H1 (cell line): ENCODE results near the gene TMEM222. TPM values are rescaled to one million over a fixed set of nuclear protein-coding genes. Genes with fewer than 3 reads are reported as not detected.

Experiments used
- CTCF ChIA-PET: fragments of 300-600 bp; sonication (Branson Sonifier 250); formaldehyde crosslinking; loops from one replicate; lab custom pipeline; 2021; ENCODE audit not compliant: partially characterized antibody; lab: Charles Lee
- POLR2A ChIA-PET: fragments of 300-600 bp; sonication (Branson Sonifier 250); formaldehyde crosslinking; loops from one replicate; lab custom pipeline; 2021; ENCODE audit warnings: inconsistent platforms; ENCODE audit not compliant: partially characterized antibody; lab: Charles Lee
- DNase-seq, 2 experiments: peaks; one replicate each; pipeline versions ENCODE4 v3.0.0 to v3.0.0-alpha.2; 2010 to 2022; ENCODE audit warnings: low spot score in 2 of 2, low read depth in 1 of 2, mixed read lengths in 1 of 2
- FAIRE-seq: peaks from 2 replicates; lab custom pipeline; 2011; peaks lifted over from hg19 to GRCh38; lab: Jason Lieb, UNC
- H2AFZ ChIP-seq: 2 replicates; pipeline ENCODE4 v1.8.1; 2012; ENCODE audit warnings: low read length, inconsistent platforms
- H2AK5ac ChIP-seq: 2 replicates; pipeline ENCODE4 v1.6.1; 2013; ENCODE audit warnings: low read depth, low read length
- H2BK120ac ChIP-seq: replicated peaks from 2 replicates; pipeline ENCODE3; 2013; ENCODE audit warnings: low read depth, low read length, inconsistent platforms
- H2BK12ac ChIP-seq: 2 replicates; pipeline ENCODE4 v1.6.1; 2013; ENCODE audit warnings: low read depth, low read length
- H2BK15ac ChIP-seq: 2 replicates; pipeline ENCODE4 v1.6.1; 2013; ENCODE audit warnings: low read length
- H2BK20ac ChIP-seq: 2 replicates; pipeline ENCODE4 v1.6.1; 2013; ENCODE audit warnings: low read length
- H2BK5ac ChIP-seq: 2 replicates; pipeline ENCODE4 v1.6.1; 2013; ENCODE audit warnings: low read depth, low read length
- H3K14ac ChIP-seq: 2 replicates; pipeline ENCODE4 v1.6.1; 2013; ENCODE audit warnings: inconsistent platforms; ENCODE audit not compliant: insufficient read length
- H3K18ac ChIP-seq: 2 replicates; pipeline ENCODE4 v1.6.1; 2013; ENCODE audit warnings: low read length; ENCODE audit errors: extremely low read depth
- H3K23ac ChIP-seq: 2 replicates; pipeline ENCODE4 v1.6.1; 2013; ENCODE audit warnings: inconsistent platforms; ENCODE audit not compliant: insufficient read length
- H3K23me2 ChIP-seq: 2 replicates; pipeline ENCODE4 v1.6.1; 2013; ENCODE audit warnings: low read depth, low read length
- H3K27ac ChIP-seq: 2 replicates; pipeline ENCODE4 v1.6.1; 2011; ENCODE audit warnings: low read depth, low read length, inconsistent platforms
- H3K27me3 ChIP-seq, 4 experiments: replicated peaks in 1 of 4; 1 replicate in 1 of 4; 2 replicates in 3 of 4; pipeline versions ENCODE4 v1.6.1 to v1.8.1; 2011 to 2013; ENCODE audit warnings: low read length in 3 of 4, mild to moderate bottlenecking in 3 of 4, inconsistent platforms in 2 of 4, mixed read lengths in 2 of 4, moderate library complexity in 1 of 4; ENCODE audit not compliant: control insufficient read depth in 3 of 4, insufficient read depth in 3 of 4; ENCODE audit errors: extremely low read depth in 1 of 4
- H3K36me3 ChIP-seq, 4 experiments: 2 replicates each; pipeline versions ENCODE4 v1.6.1 to v1.8.1; 2011 to 2013; ENCODE audit warnings: mild to moderate bottlenecking in 4 of 4, low read length in 3 of 4, moderate library complexity in 2 of 4, control low read depth in 1 of 4, inconsistent platforms in 1 of 4; ENCODE audit not compliant: insufficient read depth in 4 of 4, control insufficient read depth in 2 of 4
- H3K4ac ChIP-seq: replicated peaks from 2 replicates; pipeline ENCODE3; 2013; ENCODE audit warnings: low read length, low read depth, mixed read lengths, inconsistent platforms; ENCODE audit not compliant: insufficient read length
- H3K4me1 ChIP-seq, 4 experiments: replicated peaks in 1 of 4; 1 replicate in 1 of 4; 2 replicates in 3 of 4; pipeline versions ENCODE4 v1.6.1 to v1.8.1; 2011 to 2013; ENCODE audit warnings: low read length in 3 of 4, inconsistent platforms in 2 of 4, mixed read lengths in 1 of 4; ENCODE audit not compliant: insufficient read depth in 4 of 4, control insufficient read depth in 3 of 4
- H3K4me2 ChIP-seq, 2 experiments: 2 replicates each; pipeline versions ENCODE4 v1.6.1 to v1.8.1; 2011 to 2013; ENCODE audit warnings: low read depth in 2 of 2, low read length in 2 of 2, control low read depth in 1 of 2, inconsistent platforms in 1 of 2, mild to moderate bottlenecking in 1 of 2; ENCODE audit not compliant: insufficient read depth in 1 of 2
- H3K4me3 ChIP-seq, 4 experiments: fragments of 200-600, 300-600 bp in 1 of 4; sonication (generic), shearing (Covaris generic), sonication (Bioruptor Twin) in 1 of 4; 2 replicates each; pipeline versions ENCODE4 v1.5.1 to v1.8.1; 2011 to 2016; ENCODE audit warnings: low read length in 4 of 4, low read depth in 3 of 4, control low read depth in 2 of 4, inconsistent platforms in 2 of 4, mild to moderate bottlenecking in 2 of 4, mixed read lengths in 1 of 4, moderate library complexity in 1 of 4; ENCODE audit not compliant: insufficient read depth in 2 of 4; ENCODE audit errors: extremely low read depth in 1 of 4
- H3K56ac ChIP-seq: replicated peaks from 2 replicates; pipeline ENCODE3; 2013; ENCODE audit warnings: low read depth, mild to moderate bottlenecking, mixed read lengths, low read length, inconsistent platforms; ENCODE audit not compliant: insufficient read length
- H3K79me1 ChIP-seq: 2 replicates; pipeline ENCODE4 v1.6.1; 2013; ENCODE audit warnings: low read depth, low read length, control low read depth
- H3K79me2 ChIP-seq, 2 experiments: 2 replicates each; pipeline versions ENCODE4 v1.6.1 to v1.8.1; 2012 to 2013; ENCODE audit warnings: low read length in 2 of 2, mild to moderate bottlenecking in 2 of 2, inconsistent platforms in 1 of 2; ENCODE audit not compliant: insufficient read depth in 2 of 2, control insufficient read depth in 1 of 2
- H3K9ac ChIP-seq, 4 experiments: replicated peaks in 1 of 4; 1 replicate in 1 of 4; 2 replicates in 3 of 4; pipeline versions ENCODE4 v1.6.1 to v1.8.1; 2011 to 2013; ENCODE audit warnings: low read depth in 3 of 4, low read length in 3 of 4, control low read depth in 2 of 4, mild to moderate bottlenecking in 2 of 4, moderate library complexity in 2 of 4, inconsistent platforms in 1 of 4; ENCODE audit errors: extremely low read depth in 1 of 4
- H3K9me3 ChIP-seq, 2 experiments: 2 replicates each; pipeline versions ENCODE4 v1.6.1 to v1.8.1; 2012 to 2013; ENCODE audit warnings: mild to moderate bottlenecking in 2 of 2, moderate library complexity in 2 of 2, control low read depth in 1 of 2, inconsistent platforms in 1 of 2, low read depth in 1 of 2, low read length in 1 of 2, mixed read lengths in 1 of 2; ENCODE audit not compliant: insufficient read depth in 2 of 2
- H4K20me1 ChIP-seq, 2 experiments: replicated peaks in 1 of 2; 2 replicates each; pipeline versions ENCODE3 to v1.8.1; 2011 to 2013; ENCODE audit warnings: inconsistent platforms in 2 of 2, low read length in 2 of 2, mild to moderate bottlenecking in 1 of 2; ENCODE audit not compliant: insufficient read depth in 2 of 2, control insufficient read depth in 1 of 2
- H4K5ac ChIP-seq: 2 replicates; pipeline ENCODE4 v1.6.1; 2013; ENCODE audit warnings: low read length, low read depth, mixed read lengths, inconsistent platforms; ENCODE audit not compliant: insufficient read length
- H4K8ac ChIP-seq: 2 replicates; pipeline ENCODE4 v1.8.0; 2013; ENCODE audit warnings: mild to moderate bottlenecking, moderate library complexity, low read length, inconsistent platforms; ENCODE audit not compliant: insufficient read depth; ENCODE audit errors: extremely low read depth
- H4K91ac ChIP-seq: replicated peaks from 2 replicates; pipeline ENCODE3; 2013; ENCODE audit warnings: low read length, mixed read lengths, inconsistent platforms; ENCODE audit not compliant: insufficient read length
- RAD21 ChIP-seq, 2 experiments: IDR thresholded peaks in 1 of 2; conservative IDR thresholded peaks in 1 of 2; 2 replicates each; pipeline ENCODE4 v1.6.1; 2011; ENCODE audit warnings: low read depth in 2 of 2, low read length in 2 of 2, improper control_type of control experiment in 1 of 2, inconsistent platforms in 1 of 2, mild to moderate bottlenecking in 1 of 2, moderate library complexity in 1 of 2
- RBBP5 ChIP-seq: IDR thresholded peaks from 2 replicates; pipeline ENCODE4 v1.7.1; 2012; ENCODE audit warnings: low read depth, mild to moderate bottlenecking, inconsistent platforms, low read length, moderate library complexity, borderline replicate concordance
- WGBS, 2 experiments: shearing (Covaris generic) in 1 of 2; methylation state at CpG; one replicate each; pipeline versions ENCODE4 v1.1.6 to v1.1.7; 2013 to 2015; ENCODE audit warnings: low lambda C conversion rate in 2 of 2, mixed read lengths in 2 of 2, inconsistent platforms in 1 of 2, low coverage in 1 of 2, missing lambda C conversion rate in 1 of 2; ENCODE audit not compliant: insufficient replicate concordance in 2 of 2, insufficient coverage in 1 of 2, insufficient read length in 1 of 2; ENCODE audit errors: extremely low coverage in 1 of 2, missing lambda C conversion rate in 1 of 2; 5-methylcytosine and 5-hydroxymethylcytosine counted together
- polyA plus RNA-seq, 7 experiments: library from polyadenylated mRNA; depleted of rRNA in 3 of 7; stranded (reverse) in 5 of 7; unstranded in 2 of 7; fragments of >200 nt in 5 of 7; fragments of 200-250 nt in 2 of 7; gene quantifications; 1 replicate in 5 of 7; 2 replicates in 1 of 7; 4 replicates in 1 of 7; pipeline versions ENCODE4 v1.2.1 to v1.2.3, GENCODE V29; 2011 to 2013; ENCODE audit warnings: missing spikeins in 2 of 7, mixed read lengths in 2 of 7
- total RNA-seq: library from RNA; stranded (reverse); fragmentation: NEBNext Ultra II Directional; extraction: Animal tissue kit (Norgen Biotek cat#: 25700); gene quantifications from 2 replicates; pipeline ENCODE4 v1.2.1, GENCODE V29; 2021

The TMEM222 gene
- total and polyA plus RNA-seq, 2 of the 8 experiments (the other 6 are each of a cell fraction or from before 2014, with no cell fraction given) = 27.0 to 51.8 TPM

DNA sequence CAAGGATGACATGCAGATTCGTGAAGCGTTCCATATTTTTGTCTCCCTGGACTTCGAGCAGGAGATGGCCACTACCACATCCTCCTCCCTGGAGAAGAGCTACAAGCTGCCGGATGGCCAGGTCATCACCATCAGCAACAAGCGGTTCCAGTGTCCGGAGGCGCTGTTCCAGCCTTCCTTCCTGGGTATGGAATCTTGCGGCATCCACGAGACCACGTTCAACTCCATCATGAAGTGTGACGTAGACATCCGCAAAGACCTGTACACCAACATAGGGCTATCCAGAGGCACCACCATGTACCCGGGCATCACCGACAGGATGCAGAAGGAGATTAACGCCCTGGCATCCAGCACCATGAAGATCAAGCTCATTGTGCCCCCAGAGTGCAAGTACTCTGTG, 3.3 kb downstream of the TMEM222 start:
- ChIA-PET POLR2A (interaction anchor here (0.8 kb wide), 1 partner anchor 14 kb away, joined by 3 read pairs; no protein-coding TSS in a partner anchor), CTCF (interaction anchor here (0.6 to 7.0 kb wide), 10 partner anchors 8 to 343 kb away, joined by 3 to 102 read pairs (median 10); no protein-coding TSS in a partner anchor)
- H3K4me1 ChIP-seq = 0 out of 7 replicates have a peak, but pooled peaks cover 0 to 6% (median 0%) of the 10 kb centered on the region in 4 experiments
- H3K23ac ChIP-seq = no peak overlapping the region
- no peak overlapping the region for H4K91ac ChIP-seq
- no peak overlapping the region for H3K4me2 ChIP-seq
- H3K4me3 ChIP-seq = no peak overlapping the region
- H3K36me3 ChIP-seq = peaks cover 2 to 7% (median 6%) of the 10 kb centered on the region in 4 experiments; a peak in 7 of 8 replicates
- H4K8ac ChIP-seq = no peak overlapping the region
- H3K4ac ChIP-seq = no peak overlapping the region
- H3K56ac ChIP-seq = no peak overlapping the region
- DNase-seq = no peak
- H2BK5ac ChIP-seq = no peak overlapping the region
- no peak for FAIRE-seq
- H4K20me1 ChIP-seq = peaks cover 4 to 7% of the 10 kb centered on the region in 2 experiments
- H2BK20ac ChIP-seq = no peak overlapping the region
- peaks cover 4 to 61% of the 10 kb centered on the region in 2 experiments for H3K79me2 ChIP-seq
- WGBS, 2 experiments = 94% methylated on average over 15 of the region's 15 CpGs; no CpG with 5 or more reads in 1 of the 2 experiments
- no peak overlapping the region for H3K18ac ChIP-seq
- H2BK12ac ChIP-seq = no peak overlapping the region
- no peak overlapping the region for H2BK15ac ChIP-seq
- H3K9ac ChIP-seq = no peak overlapping the region
- no peak overlapping the region for H2BK120ac ChIP-seq
- peaks cover 8% of the 10 kb centered on the region; the same call in 1 of the 2 replicates for H3K79me1 ChIP-seq
- no peaks in the 10 kb centered on the region for H3K9me3 ChIP-seq
- peaks cover 7% of the 10 kb centered on the region; the same call in 1 of the 2 replicates for H3K23me2 ChIP-seq
- no peak overlapping the region for H3K27ac ChIP-seq
- no peak overlapping the region for H3K14ac ChIP-seq
- no peak overlapping the region for H2AK5ac ChIP-seq
- H2AFZ ChIP-seq = no peak overlapping the region
- H3K27me3 ChIP-seq = no peaks in the 10 kb centered on the region; a peak in 1 of 7 replicates
- H4K5ac ChIP-seq = no peak overlapping the region
- TF ChIP-seq RAD21 (IDR thresholded peaks at IDR 0.05 in 1 of 2, conservative IDR thresholded peaks at IDR 0.05 in 1 of 2; ENCODE audit: low read depth in 2 of 2, low read length in 2 of 2) (no peak), RBBP5 (no peak)
